ENCODE measurements around the gene SPTAN1.
A peak's percentile ranks its signal among the peaks of the same experiment; 100 is the strongest.
"Not testable (repeated sequence)": the region's sequence is repeated elsewhere in the genome, so short reads cannot be mapped to it uniquely, and the experiment has no call there.

SPTAN1 gene

GRCh38 chr9:128651798-128652197 is 99.4 kb downstream of the SPTAN1 start:
- H3K4me3 ChIP-seq (ENCODE audit: low read depth, low read length): no peak overlapping the region
- in situ Hi-C loops (cut with HindIII; ENCODE audit: low sequenced_read_pairs): no loop called here
- no peak for TF ChIP-seq CTCF (IDR thresholded peaks at IDR 0.05; ENCODE audit: low read depth, low read length, missing control alignments)
- DNase-seq (ENCODE audit: low read depth): no peak

DNA sequence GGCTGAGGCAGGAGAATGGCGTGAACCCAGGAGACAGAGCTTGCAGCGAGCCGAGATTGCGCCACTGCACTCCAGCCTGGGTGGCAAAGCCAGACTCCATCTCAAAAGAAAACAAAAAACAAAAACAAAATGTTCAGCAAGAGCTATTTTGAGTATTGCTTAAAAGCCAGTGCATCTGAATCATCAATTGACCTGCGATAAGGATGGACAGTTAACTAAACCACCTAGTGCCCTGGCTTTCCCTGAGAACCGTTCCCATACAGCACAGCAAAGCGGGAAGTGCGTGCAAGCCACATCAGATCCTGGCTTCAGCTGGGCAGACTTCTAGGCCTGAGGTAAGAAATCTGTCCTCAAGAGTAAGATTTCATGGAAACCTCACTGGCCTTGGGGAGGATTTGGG is 101.5 kb downstream of the SPTAN1 start:
- in situ Hi-C loops (cut with HindIII; ENCODE audit: low sequenced_read_pairs): no loop called here
- no peak for TF ChIP-seq CTCF (IDR thresholded peaks at IDR 0.05; ENCODE audit: low read depth, low read length, missing control alignments)
- H3K4me3 ChIP-seq (ENCODE audit: low read depth, low read length): no peak overlapping the region
- DNase-seq (ENCODE audit: low read depth): no peak

DNA sequence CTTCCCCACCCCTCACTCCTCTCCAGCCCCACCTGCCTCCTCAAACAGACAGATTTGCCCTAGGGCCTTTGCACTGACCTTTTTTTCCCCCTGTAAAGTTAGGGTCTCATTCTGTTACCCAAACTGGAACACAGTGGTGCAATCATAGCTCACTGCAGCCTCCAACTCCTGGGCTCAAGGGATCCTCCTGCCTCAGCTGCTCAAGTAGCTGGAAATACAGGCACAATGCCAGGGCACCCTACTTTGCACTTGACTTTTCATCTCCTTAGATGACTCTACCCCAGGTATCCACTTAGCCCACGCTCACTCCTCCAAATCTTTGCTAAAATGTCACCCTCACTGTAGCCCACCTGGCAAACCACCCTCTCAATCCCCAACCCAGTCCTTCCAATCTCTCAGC is 102.1 kb downstream of the SPTAN1 start:
- in situ Hi-C loops (cut with HindIII; ENCODE audit: low sequenced_read_pairs): no loop called here
- H3K4me3 ChIP-seq (ENCODE audit: low read depth, low read length): no peak overlapping the region
- no peak for TF ChIP-seq CTCF (IDR thresholded peaks at IDR 0.05; ENCODE audit: low read depth, low read length, missing control alignments)
- no peak for DNase-seq (ENCODE audit: low read depth)

GRCh38 chr9:128656416-128657343 is 104.3 kb downstream of the SPTAN1 start, which contains the start of gene DYNC2I2:
TSS of gene DYNC2I2 (minus strand) at chr9:128656847. CDS start at chr9:128656726, 121 bp downstream.
- TF ChIP-seq CTCF (IDR thresholded peaks at IDR 0.05; ENCODE audit: low read depth, low read length, missing control alignments): no peak
- in situ Hi-C loops (cut with HindIII; ENCODE audit: low sequenced_read_pairs): no loop called here
- peak; percentile 73 for DNase-seq (ENCODE audit: low read depth)
- H3K4me3 ChIP-seq (ENCODE audit: low read depth, low read length): peak within 1 kb of the TSS; percentile 71

DNA sequence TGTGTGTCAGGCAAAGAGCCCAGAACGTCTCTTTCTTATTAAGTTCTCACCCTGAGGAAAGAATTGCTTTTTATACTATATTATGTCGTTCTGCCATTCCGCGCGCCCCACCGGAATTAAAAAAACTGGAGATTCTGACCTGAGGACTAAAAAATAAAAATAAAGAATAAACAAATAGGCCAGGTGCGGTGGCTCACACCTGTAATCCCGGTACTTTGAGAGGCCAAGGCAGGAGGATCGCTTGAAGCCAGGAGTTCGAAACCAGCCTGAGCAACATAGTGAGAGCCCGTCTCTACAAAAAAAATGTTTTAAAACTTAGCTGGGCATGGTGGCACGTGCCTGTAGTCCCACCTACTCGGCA is 104.9 kb downstream of the SPTAN1 start:
- TF ChIP-seq CTCF (IDR thresholded peaks at IDR 0.05; ENCODE audit: low read depth, low read length, missing control alignments): no peak
- H3K4me3 ChIP-seq (ENCODE audit: low read depth, low read length): no peak overlapping the region
- in situ Hi-C loops (cut with HindIII; ENCODE audit: low sequenced_read_pairs): no loop called here
- DNase-seq (ENCODE audit: low read depth): no peak

DNA sequence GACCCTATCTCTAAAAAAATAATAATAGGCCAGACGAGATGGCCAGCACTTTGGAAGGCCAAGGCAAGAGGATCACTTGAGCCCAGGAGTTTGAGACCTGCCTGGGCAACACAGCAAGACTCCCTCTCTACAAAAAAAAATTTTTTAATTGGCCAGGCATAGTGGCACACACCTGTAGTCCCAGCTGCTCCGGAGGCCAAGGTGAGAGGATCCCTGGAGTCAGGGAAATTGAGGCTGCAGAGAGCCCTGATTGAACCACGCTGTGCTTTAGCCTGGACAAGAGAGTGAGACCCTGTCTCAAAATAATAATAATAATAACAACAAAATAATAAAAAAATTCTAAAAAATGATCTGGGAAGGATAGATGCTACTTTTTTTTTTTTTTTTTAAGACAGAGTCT is 105.4 kb downstream of the SPTAN1 start:
- TF ChIP-seq CTCF (IDR thresholded peaks at IDR 0.05; ENCODE audit: low read depth, low read length, missing control alignments): no peak
- in situ Hi-C loops (cut with HindIII; ENCODE audit: low sequenced_read_pairs): no loop called here
- DNase-seq (ENCODE audit: low read depth): no peak
- H3K4me3 ChIP-seq (ENCODE audit: low read depth, low read length): no peak overlapping the region

GRCh38 chr9:128666481-128666941 is 114.1 kb downstream of the SPTAN1 start:
- in situ Hi-C loops (cut with HindIII; ENCODE audit: low sequenced_read_pairs); DNase-seq (ENCODE audit: low read depth); H3K4me3 ChIP-seq (ENCODE audit: low read depth, low read length): not testable (repeated sequence)
